PC-3 (cell line): Measurements from ENCODE around the gene MPND.

Source experiments
- EZH2phosphoT487 ChIP-seq: fragments of 300-600 bp; sonication (generic); IDR thresholded peaks from 2 replicates; pipeline ENCODE4 v1.6.1; 2018; ENCODE audit warnings: mild to moderate bottlenecking, antibody characterized with exemption, low read length, borderline replicate concordance
- TF ChIP-seq, protein P1 (sequence below): fragments of 300-600 bp; sonication (generic); conservative IDR thresholded peaks from 2 replicates; pipeline ENCODE4 v1.5.1; 2017; ENCODE audit warnings: antibody characterized with exemption, low read depth, mild to moderate bottlenecking, low read length

DNA sequence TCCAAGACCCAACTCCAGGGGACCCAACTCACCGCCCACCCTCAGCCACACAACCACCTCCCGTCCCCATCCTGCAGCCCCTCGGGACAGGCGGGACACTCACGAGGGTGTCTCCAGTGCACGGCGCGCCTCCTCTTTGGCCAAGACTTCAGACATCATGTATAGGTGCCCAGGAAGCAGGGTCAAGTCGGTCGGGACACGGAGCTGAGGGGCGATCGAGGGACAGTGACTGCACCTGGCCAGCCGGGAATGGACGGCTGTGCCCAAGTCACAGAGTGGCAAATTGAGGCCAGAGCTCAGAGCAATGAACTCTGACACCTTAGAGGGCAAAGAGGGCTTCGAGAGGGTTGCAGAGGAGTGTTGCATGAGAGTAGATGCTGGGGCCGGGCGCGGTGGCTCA is 13.5 kb upstream of the MPND start:
- TF ChIP-seq, protein P1, sequence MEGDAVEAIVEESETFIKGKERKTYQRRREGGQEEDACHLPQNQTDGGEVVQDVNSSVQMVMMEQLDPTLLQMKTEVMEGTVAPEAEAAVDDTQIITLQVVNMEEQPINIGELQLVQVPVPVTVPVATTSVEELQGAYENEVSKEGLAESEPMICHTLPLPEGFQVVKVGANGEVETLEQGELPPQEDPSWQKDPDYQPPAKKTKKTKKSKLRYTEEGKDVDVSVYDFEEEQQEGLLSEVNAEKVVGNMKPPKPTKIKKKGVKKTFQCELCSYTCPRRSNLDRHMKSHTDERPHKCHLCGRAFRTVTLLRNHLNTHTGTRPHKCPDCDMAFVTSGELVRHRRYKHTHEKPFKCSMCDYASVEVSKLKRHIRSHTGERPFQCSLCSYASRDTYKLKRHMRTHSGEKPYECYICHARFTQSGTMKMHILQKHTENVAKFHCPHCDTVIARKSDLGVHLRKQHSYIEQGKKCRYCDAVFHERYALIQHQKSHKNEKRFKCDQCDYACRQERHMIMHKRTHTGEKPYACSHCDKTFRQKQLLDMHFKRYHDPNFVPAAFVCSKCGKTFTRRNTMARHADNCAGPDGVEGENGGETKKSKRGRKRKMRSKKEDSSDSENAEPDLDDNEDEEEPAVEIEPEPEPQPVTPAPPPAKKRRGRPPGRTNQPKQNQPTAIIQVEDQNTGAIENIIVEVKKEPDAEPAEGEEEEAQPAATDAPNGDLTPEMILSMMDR: no peak
- TF ChIP-seq EZH2phosphoT487: no peak
